Measurements from ENCODE around the gene FBXO48.

- no peak for TF ChIP-seq GATA2 (IDR thresholded peaks at IDR 0.05; ENCODE audit: low read depth, low read length)
- no peak for TF ChIP-seq GATA3 (IDR thresholded peaks at IDR 0.05; ENCODE audit: low read depth, low read length)
Measured at GRCh38 chr2:68454719-68455118, 12.4 kb downstream of the FBXO48 start.

Data from SH-SY5Y (cell line).